ENCODE results near the gene OR10G7. TPM values are rescaled to one million over a fixed set of nuclear protein-coding genes. Genes with fewer than 3 reads are reported as not detected.
"Not testable (repeated sequence)": the region's sequence is repeated elsewhere in the genome, so short reads cannot be mapped to it uniquely, and the experiment has no call there.

Gene OR10G7
- total RNA-seq, 1 donor from 2014 or later = not detected

GRCh38 chr11:124039557-124039956 is 1.6 kb downstream of the OR10G7 start:
- H3K4me3 Mint-ChIP-seq (ENCODE audit: unreplicated experiment) = no peak overlapping the region

GRCh38 chr11:124036666-124037065 is 4.5 kb downstream of the OR10G7 start:
- no peaks in the 10 kb centered on the region for H3K27me3 ChIP-seq (ENCODE audit: insufficient read depth, low read length)
- H3K4me3 ChIP-seq (ENCODE audit: insufficient read depth, low read depth, low read length) = no peak overlapping the region
- TF ChIP-seq CTCF (IDR thresholded peaks at IDR 0.05; ENCODE audit: insufficient read depth, low read depth, low read length) (no peak), EZH2 (IDR thresholded peaks at IDR 0.05; ENCODE audit: insufficient read depth, low read length) (no peak)
- no peaks in the 10 kb centered on the region for H3K79me2 ChIP-seq (ENCODE audit: insufficient read depth, low read length)
- H3K9ac ChIP-seq (ENCODE audit: low read length) = no peak overlapping the region
- H3K36me3 ChIP-seq (ENCODE audit: insufficient read depth, low read length) = no peaks in the 10 kb centered on the region
- no peak for FAIRE-seq
- Mint-ChIP-seq H3K4me3 (ENCODE audit: unreplicated experiment) (no peak overlapping the region), H3K9me3 (ENCODE audit: unreplicated experiment) (no peaks in the 10 kb centered on the region), H3K27ac (ENCODE audit: unreplicated experiment) (no peak overlapping the region), H3K36me3 (ENCODE audit: low read depth, unreplicated experiment) (no peaks in the 10 kb centered on the region), H3K4me1 (ENCODE audit: low read depth, unreplicated experiment) (no peaks in the 10 kb centered on the region), H3K27me3 (ENCODE audit: low read depth, unreplicated experiment) (no peaks in the 10 kb centered on the region)
- no peak for DNase-seq (ENCODE audit: low read depth)
- H3K9me3 ChIP-seq (ENCODE audit: insufficient read depth, low read depth, low read length) = no peaks in the 10 kb centered on the region
- no peak overlapping the region for H3K4me2 ChIP-seq (ENCODE audit: low read length)
- no peaks in the 10 kb centered on the region for H3K4me1 ChIP-seq (ENCODE audit: insufficient read depth, low read length)
- H3K27ac ChIP-seq (ENCODE audit: low read depth, low read length) = no peak overlapping the region
- H2AFZ ChIP-seq (ENCODE audit: low read depth, low read length) = no peak overlapping the region
- H4K20me1 ChIP-seq (ENCODE audit: insufficient read depth, low read length) = no peaks in the 10 kb centered on the region

More at GRCh38 chr11:124039557-124039956, 1.6 kb downstream of the OR10G7 start:
- Histone ChIP-seq H3K4me1 (ENCODE audit: insufficient read depth, low read length) (no peaks in the 10 kb centered on the region), H3K27ac (ENCODE audit: low read depth, low read length) (no peak overlapping the region), H3K4me2 (ENCODE audit: low read length) (no peak overlapping the region), H2AFZ (ENCODE audit: low read depth, low read length) (no peak overlapping the region), H3K27me3 (ENCODE audit: insufficient read depth, low read length) (no peaks in the 10 kb centered on the region), H3K9ac (ENCODE audit: low read length) (no peak overlapping the region), H3K36me3 (ENCODE audit: insufficient read depth, low read length) (no peaks in the 10 kb centered on the region), H3K79me2 (ENCODE audit: insufficient read depth, low read length) (no peaks in the 10 kb centered on the region), H3K9me3 (ENCODE audit: insufficient read depth, low read depth, low read length) (no peaks in the 10 kb centered on the region), H4K20me1 (ENCODE audit: insufficient read depth, low read length) (no peaks in the 10 kb centered on the region), H3K4me3 (ENCODE audit: insufficient read depth, low read depth, low read length) (no peak overlapping the region)
- no peaks in the 10 kb centered on the region for H3K27me3 Mint-ChIP-seq (ENCODE audit: low read depth, unreplicated experiment)
- no peak for TF ChIP-seq EZH2 (IDR thresholded peaks at IDR 0.05; ENCODE audit: insufficient read depth, low read length)
- TF ChIP-seq CTCF (IDR thresholded peaks at IDR 0.05; ENCODE audit: insufficient read depth, low read depth, low read length) = no peak
- FAIRE-seq (no peak), DNase-seq (ENCODE audit: low read depth) (no peak)
- H3K4me1 Mint-ChIP-seq (ENCODE audit: low read depth, unreplicated experiment) = no peaks in the 10 kb centered on the region
- no peaks in the 10 kb centered on the region for H3K9me3 Mint-ChIP-seq (ENCODE audit: unreplicated experiment)
- H3K36me3 Mint-ChIP-seq (ENCODE audit: low read depth, unreplicated experiment) = no peaks in the 10 kb centered on the region
- H3K27ac Mint-ChIP-seq (ENCODE audit: unreplicated experiment) = no peak overlapping the region

GRCh38 chr11:124026498-124026897 is 14.6 kb downstream of the OR10G7 start, which contains the start of gene OR10G8:
TSS of gene OR10G8 (plus strand) at chr11:124026798. CDS start at chr11:124029623, 2,825 bp downstream.
- FAIRE-seq (no peak), DNase-seq (ENCODE audit: low read depth) (no peak)
- H3K9ac ChIP-seq (ENCODE audit: low read length) = no peak within 1 kb of the TSS
- no peak within 1 kb of the TSS for H3K27ac Mint-ChIP-seq (ENCODE audit: unreplicated experiment)
- no peak within 1 kb of the TSS for H3K4me2 ChIP-seq (ENCODE audit: low read length)
- no peak for TF ChIP-seq EZH2 (IDR thresholded peaks at IDR 0.05; ENCODE audit: insufficient read depth, low read length)
- no peak for TF ChIP-seq CTCF (IDR thresholded peaks at IDR 0.05; ENCODE audit: insufficient read depth, low read depth, low read length)
- no peaks in the 10 kb centered on the region for H3K27me3 ChIP-seq (ENCODE audit: insufficient read depth, low read length)
- no peak within 1 kb of the TSS for H3K27ac ChIP-seq (ENCODE audit: low read depth, low read length)
- H3K9me3 ChIP-seq (ENCODE audit: insufficient read depth, low read depth, low read length) = no peaks in the 10 kb centered on the region
- no peak within 1 kb of the TSS for H3K4me3 ChIP-seq (ENCODE audit: insufficient read depth, low read depth, low read length)
- no peaks in the 10 kb centered on the region for H3K36me3 Mint-ChIP-seq (ENCODE audit: low read depth, unreplicated experiment)
- H3K79me2 ChIP-seq (ENCODE audit: insufficient read depth, low read length) = no peaks in the 10 kb centered on the region
- no peaks in the 10 kb centered on the region for H3K9me3 Mint-ChIP-seq (ENCODE audit: unreplicated experiment)
- no peak within 1 kb of the TSS for H2AFZ ChIP-seq (ENCODE audit: low read depth, low read length)
- no peaks in the 10 kb centered on the region for H4K20me1 ChIP-seq (ENCODE audit: insufficient read depth, low read length)
- no peak within 1 kb of the TSS for H3K4me3 Mint-ChIP-seq (ENCODE audit: unreplicated experiment)
- peaks cover 5% of the 10 kb centered on the region for H3K27me3 Mint-ChIP-seq (ENCODE audit: low read depth, unreplicated experiment)
- H3K36me3 ChIP-seq (ENCODE audit: insufficient read depth, low read length) = no peaks in the 10 kb centered on the region
- no peaks in the 10 kb centered on the region for H3K4me1 Mint-ChIP-seq (ENCODE audit: low read depth, unreplicated experiment)
- no peaks in the 10 kb centered on the region for H3K4me1 ChIP-seq (ENCODE audit: insufficient read depth, low read length)

- not testable (repeated sequence) for DNase-seq (ENCODE audit: low read depth); H3K9me3 Mint-ChIP-seq (ENCODE audit: unreplicated experiment); H3K27ac ChIP-seq (ENCODE audit: low read depth, low read length); H3K4me1 Mint-ChIP-seq (ENCODE audit: low read depth, unreplicated experiment); H3K36me3 Mint-ChIP-seq (ENCODE audit: low read depth, unreplicated experiment); H3K9me3 ChIP-seq (ENCODE audit: insufficient read depth, low read depth, low read length); FAIRE-seq; H3K27ac Mint-ChIP-seq (ENCODE audit: unreplicated experiment); H4K20me1 ChIP-seq (ENCODE audit: insufficient read depth, low read length); H3K4me1 ChIP-seq (ENCODE audit: insufficient read depth, low read length); H2AFZ ChIP-seq (ENCODE audit: low read depth, low read length); H3K4me3 ChIP-seq (ENCODE audit: insufficient read depth, low read depth, low read length); H3K9ac ChIP-seq (ENCODE audit: low read length); H3K27me3 ChIP-seq (ENCODE audit: insufficient read depth, low read length); H3K36me3 ChIP-seq (ENCODE audit: insufficient read depth, low read length); H3K27me3 Mint-ChIP-seq (ENCODE audit: low read depth, unreplicated experiment); H3K4me2 ChIP-seq (ENCODE audit: low read length); H3K4me3 Mint-ChIP-seq (ENCODE audit: unreplicated experiment); H3K79me2 ChIP-seq (ENCODE audit: insufficient read depth, low read length)
These were observed 25.3 kb downstream of the OR10G7 start for GRCh38 chr11:124015837-124016236.

All from astrocyte (in vitro differentiated cells and primary cell).